Measurements from ENCODE around the gene TPRA1.

DNA sequence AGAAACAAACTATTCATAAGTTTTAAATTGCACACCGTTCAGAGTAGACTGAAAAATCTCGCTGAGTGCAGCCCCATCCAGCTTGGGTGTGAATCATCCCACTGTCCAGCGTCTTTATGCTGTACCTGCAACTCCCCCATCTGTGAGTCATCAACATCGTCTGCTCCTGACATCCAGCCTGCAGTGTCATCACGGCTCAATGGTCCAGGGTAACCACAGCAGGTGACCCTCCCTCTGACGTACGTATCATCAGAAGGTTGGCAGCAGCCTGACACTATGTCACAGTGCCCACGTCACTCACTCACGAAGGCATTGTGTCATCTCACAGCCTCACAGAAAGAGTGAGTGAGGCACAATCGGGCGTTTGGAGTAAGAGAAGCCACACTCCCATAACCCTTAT, 65.2 kb downstream of the TPRA1 start:
- TF ChIP-seq, protein P1, sequence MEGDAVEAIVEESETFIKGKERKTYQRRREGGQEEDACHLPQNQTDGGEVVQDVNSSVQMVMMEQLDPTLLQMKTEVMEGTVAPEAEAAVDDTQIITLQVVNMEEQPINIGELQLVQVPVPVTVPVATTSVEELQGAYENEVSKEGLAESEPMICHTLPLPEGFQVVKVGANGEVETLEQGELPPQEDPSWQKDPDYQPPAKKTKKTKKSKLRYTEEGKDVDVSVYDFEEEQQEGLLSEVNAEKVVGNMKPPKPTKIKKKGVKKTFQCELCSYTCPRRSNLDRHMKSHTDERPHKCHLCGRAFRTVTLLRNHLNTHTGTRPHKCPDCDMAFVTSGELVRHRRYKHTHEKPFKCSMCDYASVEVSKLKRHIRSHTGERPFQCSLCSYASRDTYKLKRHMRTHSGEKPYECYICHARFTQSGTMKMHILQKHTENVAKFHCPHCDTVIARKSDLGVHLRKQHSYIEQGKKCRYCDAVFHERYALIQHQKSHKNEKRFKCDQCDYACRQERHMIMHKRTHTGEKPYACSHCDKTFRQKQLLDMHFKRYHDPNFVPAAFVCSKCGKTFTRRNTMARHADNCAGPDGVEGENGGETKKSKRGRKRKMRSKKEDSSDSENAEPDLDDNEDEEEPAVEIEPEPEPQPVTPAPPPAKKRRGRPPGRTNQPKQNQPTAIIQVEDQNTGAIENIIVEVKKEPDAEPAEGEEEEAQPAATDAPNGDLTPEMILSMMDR (IDR thresholded peaks at IDR 0.05): no peak
- TF ChIP-seq POLR2A (IDR thresholded peaks at IDR 0.05): no peak

Measured in thyroid gland (tissue), 4 donors.